AG04449 (cell line): ENCODE measurements around the gene FKBP4.

Experiments used
- CTCF ChIA-PET: fragments of 350-600 bp; formaldehyde crosslinking; extraction: SDS; loops from one replicate; lab custom pipeline; 2021; ENCODE audit warnings: antibody characterized with exemption; lab: Yijun Ruan, JAX
- POLR2A ChIA-PET: fragments of 400-600, 350-600 bp; formaldehyde crosslinking; extraction: SDS; loops from one replicate; lab custom pipeline; 2020; ENCODE audit warnings: antibody characterized with exemption, inconsistent platforms; lab: Yijun Ruan, JAX
- DNase-seq: peaks from one replicate; pipeline ENCODE4 v3.0.0-alpha.2; 2010; ENCODE audit warnings: low read depth, low spot score
- H3K4me3 ChIP-seq: 2 replicates; pipeline ENCODE4 v1.5.1; 2011; ENCODE audit warnings: low read depth, mild to moderate bottlenecking, control low read depth, low read length
- CTCF ChIP-seq: IDR thresholded peaks from one replicate; pipeline ENCODE4 v1.5.1; 2011; ENCODE audit warnings: mild to moderate bottlenecking, moderate library complexity, low read length, control low read depth, inconsistent platforms; ENCODE audit not compliant: insufficient read depth; ENCODE audit errors: missing control alignments

Gene FKBP4

GRCh38 chr12:2794736-2795289 lies at the start of gene FKBP4:
TSS of gene FKBP4 (plus strand) at chr12:2794970. CDS start at chr12:2795140, 170 bp downstream.
- POLR2A ChIA-PET, result interaction anchor here (1.6 kb wide), 1 partner anchor 10 kb away, joined by 8 read pairs; no protein-coding TSS in a partner anchor
- no peak for DNase-seq
- CTCF ChIA-PET, result interaction anchor here (2.6 to 3.0 kb wide), 2 partner anchors 10 to 19 kb away, joined by 13 to 27 read pairs; partner anchors contain the start of gene ITFG2
- H3K4me3 ChIP-seq, result peak within 1 kb of the TSS; percentile 87
- no peak for TF ChIP-seq CTCF

- no peak for DNase-seq
- no peak for TF ChIP-seq CTCF
- CTCF ChIA-PET, result interaction anchor here (0.6 to 1.0 kb wide), 2 partner anchors 38 to 69 kb away, joined by 3 read pairs; no protein-coding TSS in a partner anchor
- POLR2A ChIA-PET, result interaction anchor here (0.7 kb wide), 1 partner anchor 71 kb away, joined by 3 read pairs; no protein-coding TSS in a partner anchor
- H3K4me3 ChIP-seq, result no peak overlapping the region
These were observed 49.1 kb upstream of the FKBP4 start for GRCh38 chr12:2745655-2746054.

GRCh38 chr12:2749580-2749979 lies 45.2 kb upstream of the FKBP4 start:
- POLR2A ChIA-PET, result no interaction called here
- DNase-seq, result no peak
- CTCF ChIA-PET, result interaction anchor here (1.0 to 1.3 kb wide), 2 partner anchors 36 to 39 kb away, joined by 3 to 5 read pairs; no protein-coding TSS in a partner anchor
- H3K4me3 ChIP-seq, result no peak overlapping the region
- no peak for TF ChIP-seq CTCF

GRCh38 chr12:2750185-2750584 lies 44.6 kb upstream of the FKBP4 start:
- TF ChIP-seq CTCF, result no peak
- H3K4me3 ChIP-seq, result no peak overlapping the region
- no peak for DNase-seq
- POLR2A ChIA-PET, result no interaction called here
- CTCF ChIA-PET, result interaction anchor here (1.0 to 1.3 kb wide), 2 partner anchors 36 to 38 kb away, joined by 3 to 5 read pairs; no protein-coding TSS in a partner anchor

GRCh38 chr12:2751230-2751629 lies 43.5 kb upstream of the FKBP4 start:
- ChIA-PET CTCF (interaction anchor here (0.8 to 2.1 kb wide), 5 partner anchors 11 to 68 kb away, joined by 3 to 6 read pairs (median 3); no protein-coding TSS in a partner anchor), POLR2A (no interaction called here)
- no peak overlapping the region for H3K4me3 ChIP-seq
- no peak for TF ChIP-seq CTCF
- no peak for DNase-seq

- ChIA-PET CTCF (interaction anchor here (0.8 to 2.1 kb wide), 4 partner anchors 12 to 68 kb away, joined by 3 to 6 read pairs (median 3); no protein-coding TSS in a partner anchor), POLR2A (interaction anchor here (0.6 kb wide), 1 partner anchor 119 kb away, joined by 3 read pairs; no protein-coding TSS in a partner anchor)
- no peak for DNase-seq
- no peak overlapping the region for H3K4me3 ChIP-seq
- no peak for TF ChIP-seq CTCF
These were observed 43.1 kb upstream of the FKBP4 start for GRCh38 chr12:2751686-2752085.
